ENCODE measurements around the gene PVALB. TPM values are rescaled to one million over a fixed set of nuclear protein-coding genes. Genes with fewer than 3 reads are reported as not detected.

PVALB gene
- total RNA-seq, 2 donors from 2014 or later = not detected

DNA sequence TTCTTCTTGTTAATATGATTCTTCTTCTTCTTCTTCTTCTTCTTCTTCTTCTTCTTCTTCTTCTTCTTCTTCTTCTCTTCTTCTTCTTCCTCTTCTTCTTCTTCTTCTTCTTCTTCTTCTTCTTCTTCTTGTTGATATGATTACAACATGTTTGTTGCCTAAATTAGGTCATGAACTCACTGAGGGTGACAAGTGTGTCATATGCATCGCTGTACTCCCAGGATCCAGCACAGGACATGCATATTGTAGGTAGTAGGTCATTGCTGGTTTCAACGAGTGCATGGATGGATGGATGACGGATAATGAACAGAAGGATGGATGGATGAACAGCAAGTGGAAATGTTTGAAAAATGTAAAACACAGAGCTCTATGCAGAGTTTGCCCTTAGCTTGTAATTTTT is 14.9 kb upstream of the PVALB start:
- no peak overlapping the region for H3K27ac ChIP-seq
- no peaks in the 10 kb centered on the region for H3K36me3 ChIP-seq
- TF ChIP-seq, protein P1, sequence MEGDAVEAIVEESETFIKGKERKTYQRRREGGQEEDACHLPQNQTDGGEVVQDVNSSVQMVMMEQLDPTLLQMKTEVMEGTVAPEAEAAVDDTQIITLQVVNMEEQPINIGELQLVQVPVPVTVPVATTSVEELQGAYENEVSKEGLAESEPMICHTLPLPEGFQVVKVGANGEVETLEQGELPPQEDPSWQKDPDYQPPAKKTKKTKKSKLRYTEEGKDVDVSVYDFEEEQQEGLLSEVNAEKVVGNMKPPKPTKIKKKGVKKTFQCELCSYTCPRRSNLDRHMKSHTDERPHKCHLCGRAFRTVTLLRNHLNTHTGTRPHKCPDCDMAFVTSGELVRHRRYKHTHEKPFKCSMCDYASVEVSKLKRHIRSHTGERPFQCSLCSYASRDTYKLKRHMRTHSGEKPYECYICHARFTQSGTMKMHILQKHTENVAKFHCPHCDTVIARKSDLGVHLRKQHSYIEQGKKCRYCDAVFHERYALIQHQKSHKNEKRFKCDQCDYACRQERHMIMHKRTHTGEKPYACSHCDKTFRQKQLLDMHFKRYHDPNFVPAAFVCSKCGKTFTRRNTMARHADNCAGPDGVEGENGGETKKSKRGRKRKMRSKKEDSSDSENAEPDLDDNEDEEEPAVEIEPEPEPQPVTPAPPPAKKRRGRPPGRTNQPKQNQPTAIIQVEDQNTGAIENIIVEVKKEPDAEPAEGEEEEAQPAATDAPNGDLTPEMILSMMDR (IDR thresholded peaks at IDR 0.05) = no peak
- intact Hi-C loops (cut with DNase I) = no loop called here
- DNase-seq = no peak
- H3K4me3 ChIP-seq = no peak overlapping the region
- H3K4me1 ChIP-seq = no peaks in the 10 kb centered on the region
- H3K27me3 ChIP-seq = no peaks in the 10 kb centered on the region
- no peak overlapping the region for H3K9ac ChIP-seq (ENCODE audit: low read depth in 2 of 2, low read length in 2 of 2)
- no peaks in the 10 kb centered on the region for H3K9me3 ChIP-seq

DNA sequence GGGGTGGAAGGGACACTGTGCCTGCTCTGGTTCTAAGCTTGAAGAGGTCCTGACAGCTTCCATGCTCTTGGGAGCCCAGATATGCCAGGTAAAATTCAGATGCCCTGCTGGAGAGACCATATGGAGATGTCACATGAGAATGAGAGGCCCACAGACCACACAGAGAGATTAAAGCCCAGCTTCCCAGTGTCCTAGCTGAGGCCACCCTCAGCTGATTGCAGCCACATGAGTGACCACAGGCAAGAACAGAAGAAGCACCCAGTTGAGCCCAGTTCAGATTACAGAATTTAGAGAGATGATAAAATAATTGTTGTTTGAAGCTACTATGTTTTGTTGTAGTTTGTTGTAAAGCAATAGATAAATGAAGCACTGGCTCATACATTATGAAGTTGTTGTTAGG is 14.4 kb upstream of the PVALB start:
- DNase-seq = no peak
- intact Hi-C loops (cut with DNase I) = no loop called here
- H3K27me3 ChIP-seq = no peaks in the 10 kb centered on the region
- no peak overlapping the region for H3K27ac ChIP-seq
- H3K36me3 ChIP-seq = no peaks in the 10 kb centered on the region
- no peaks in the 10 kb centered on the region for H3K4me1 ChIP-seq
- H3K9me3 ChIP-seq = no peaks in the 10 kb centered on the region
- TF ChIP-seq, protein P1 (IDR thresholded peaks at IDR 0.05) = no peak
- H3K4me3 ChIP-seq = no peak overlapping the region
- H3K9ac ChIP-seq (ENCODE audit: low read depth in 2 of 2, low read length in 2 of 2) = no peak overlapping the region

DNA sequence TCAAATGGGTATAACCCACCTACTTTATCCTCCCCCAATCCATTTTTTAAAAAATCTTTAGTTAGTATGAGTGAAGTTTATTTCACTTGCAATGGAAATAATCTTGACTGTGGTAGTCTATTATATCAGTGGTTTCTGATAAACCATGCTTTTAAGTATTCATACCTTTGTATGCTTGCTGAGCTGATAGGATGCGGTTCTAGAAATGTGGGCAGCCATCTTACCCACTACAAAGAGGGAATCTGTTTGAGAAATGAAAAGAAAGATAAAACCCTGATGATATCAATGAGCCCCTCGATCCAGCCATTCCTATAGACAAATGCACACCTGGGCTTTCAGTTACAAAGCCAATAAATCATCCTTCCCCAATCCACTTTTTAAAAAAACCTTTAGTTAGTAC is 13.8 kb upstream of the PVALB start:
- Histone ChIP-seq H3K27me3 (no peaks in the 10 kb centered on the region), H3K4me1 (no peaks in the 10 kb centered on the region), H3K27ac (no peak overlapping the region), H3K9ac (ENCODE audit: low read depth in 2 of 2, low read length in 2 of 2) (no peak overlapping the region), H3K9me3 (no peaks in the 10 kb centered on the region), H3K36me3 (no peaks in the 10 kb centered on the region), H3K4me3 (no peak overlapping the region)
- intact Hi-C loops (cut with DNase I) = no loop called here
- TF ChIP-seq, protein P1 (IDR thresholded peaks at IDR 0.05) = no peak
- DNase-seq = no peak

DNA sequence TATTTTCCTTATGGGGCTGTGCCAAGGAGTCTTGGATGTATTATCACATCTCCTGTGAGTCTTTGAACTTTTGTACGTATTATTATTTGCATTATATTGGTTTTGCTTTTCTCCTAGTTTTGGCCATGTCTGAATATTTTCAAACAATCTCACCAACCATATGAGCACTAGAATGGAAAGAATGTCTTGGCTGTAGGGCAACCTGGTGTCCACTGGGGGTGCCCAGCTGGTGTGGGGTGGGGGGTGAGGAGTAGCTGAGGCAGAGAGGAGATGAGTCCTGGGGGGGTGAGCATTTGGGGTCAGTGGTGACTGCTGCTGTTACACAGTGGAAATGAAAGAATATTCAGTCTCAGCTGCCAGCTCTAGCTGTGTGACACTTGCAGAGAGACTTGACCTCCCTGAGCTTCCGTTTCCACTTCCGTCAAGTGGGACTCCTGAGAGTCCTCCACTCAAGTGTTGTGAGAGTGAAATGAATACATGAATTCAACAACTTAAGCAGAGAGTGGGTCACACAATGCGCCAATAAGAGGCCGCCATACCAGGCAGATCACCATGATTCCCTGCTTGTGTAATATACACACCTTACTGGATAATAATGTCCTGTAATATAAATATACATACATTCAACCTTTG is 12.7 kb upstream of the PVALB start:
- Histone ChIP-seq H3K4me1 (no peaks in the 10 kb centered on the region), H3K36me3 (no peaks in the 10 kb centered on the region), H3K27ac (no peak overlapping the region), H3K9me3 (no peaks in the 10 kb centered on the region), H3K4me3 (no peak overlapping the region), H3K27me3 (no peaks in the 10 kb centered on the region), H3K9ac (ENCODE audit: low read depth in 2 of 2, low read length in 2 of 2) (no peak overlapping the region)
- DNase-seq = no peak
- TF ChIP-seq, protein P1 (IDR thresholded peaks at IDR 0.05) = no peak
- intact Hi-C loops (cut with DNase I) = no loop called here

DNA sequence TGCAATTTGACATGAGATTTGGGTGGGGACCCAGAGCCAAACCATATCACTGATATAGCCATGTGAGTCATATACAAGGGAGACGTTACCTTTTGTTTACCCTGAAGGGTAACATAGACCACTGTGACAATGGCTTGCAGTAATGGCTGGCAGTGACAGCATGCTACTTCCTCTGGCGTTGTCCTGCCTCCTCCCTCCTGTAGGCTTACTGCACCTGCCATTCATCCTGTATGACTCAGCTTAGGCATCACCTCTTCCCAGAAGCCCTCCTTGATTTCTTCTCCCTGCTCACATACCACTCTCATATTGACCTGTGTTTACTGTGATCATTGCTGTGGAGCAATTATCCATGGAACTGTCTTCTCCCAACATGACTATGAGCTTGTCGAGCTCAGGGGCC is 12.0 kb upstream of the PVALB start:
- Histone ChIP-seq H3K9ac (ENCODE audit: low read depth in 2 of 2, low read length in 2 of 2) (no peak overlapping the region), H3K9me3 (no peaks in the 10 kb centered on the region), H3K4me3 (no peak overlapping the region), H3K36me3 (no peaks in the 10 kb centered on the region), H3K27me3 (no peaks in the 10 kb centered on the region), H3K4me1 (no peaks in the 10 kb centered on the region), H3K27ac (no peak overlapping the region)
- DNase-seq = no peak
- intact Hi-C loops (cut with DNase I) = no loop called here
- TF ChIP-seq, protein P1 (IDR thresholded peaks at IDR 0.05) = no peak

Data from colonic mucosa (tissue), 4 donors.